Aorta (tissue), 5 donors: Measurements from ENCODE around the gene BLOC1S6. TPM values are rescaled to one million over a fixed set of nuclear protein-coding genes. Genes with fewer than 3 reads are reported as not detected.

Source experiments
- ATAC-seq: fragments of 200-7000 bp; cut with Tn5 transposase; one replicate; pipeline ENCODE4 v1.9.1; 2022; ENCODE audit warnings: moderate library complexity; ENCODE audit not compliant: low FRiP score
- DNase-seq, 2 donors: peaks; one replicate each; pipeline ENCODE4 v3.0.0-alpha.2; 2020
- H3K27ac ChIP-seq, 2 donors: one replicate each; pipeline ENCODE4 v1.5.1; 2013; ENCODE audit warnings: low read length in 2 of 2, mild to moderate bottlenecking in 2 of 2, moderate library complexity in 2 of 2, control low read depth in 1 of 2, inconsistent platforms in 1 of 2, low read depth in 1 of 2
- H3K27me3 ChIP-seq, 2 donors: one replicate each; pipeline ENCODE4 v1.6.1; 2013; ENCODE audit warnings: control low read depth in 1 of 2, low read length in 1 of 2, mild to moderate bottlenecking in 1 of 2, moderate library complexity in 1 of 2; ENCODE audit not compliant: insufficient read depth in 2 of 2, control insufficient read depth in 1 of 2
- H3K36me3 ChIP-seq, 2 donors: one replicate each; pipeline ENCODE4 v1.6.1; 2013; ENCODE audit warnings: control low read depth in 1 of 2, low read length in 1 of 2, mild to moderate bottlenecking in 1 of 2; ENCODE audit not compliant: insufficient read depth in 2 of 2, control insufficient read depth in 1 of 2
- H3K4me1 ChIP-seq, 2 donors: one replicate each; pipeline ENCODE4 v1.6.1; 2013; ENCODE audit warnings: low read length in 2 of 2, control low read depth in 1 of 2, mild to moderate bottlenecking in 1 of 2, moderate library complexity in 1 of 2; ENCODE audit not compliant: insufficient read depth in 2 of 2, control insufficient read depth in 1 of 2
- H3K4me3 ChIP-seq, 2 donors: one replicate each; pipeline ENCODE4 v1.5.1; 2013; ENCODE audit warnings: low read length in 2 of 2, control low read depth in 1 of 2, mild to moderate bottlenecking in 1 of 2
- H3K9me3 ChIP-seq: one replicate; pipeline ENCODE4 v1.6.1; 2013; ENCODE audit warnings: mild to moderate bottlenecking, low read length; ENCODE audit not compliant: control insufficient read depth
- WGBS, 2 donors: extraction: QIAGEN DNeasy Blood & Tissue Kit; methylation state at CpG; one replicate each; pipeline ENCODE4 v1.1.7; 2013; 5-methylcytosine and 5-hydroxymethylcytosine counted together
- intact Hi-C, 2 donors: fragments of 100-400 bp; cut with DNase I; formaldehyde crosslinking; loops; one replicate each; pipeline versions ENCODE4 v1.14.2 to v1.15.0; 2022
- polyA plus RNA-seq, 2 donors: library from polyadenylated mRNA; stranded (reverse); fragments of 200-250 nt; gene quantifications; one replicate each; pipeline ENCODE4 v1.2.3, GENCODE V29; 2013
- total RNA-seq, 2 donors: library from RNA; stranded (reverse); fragmentation: NEBNext Ultra II Directional; extraction: Animal tissue kit (Norgen Biotek cat#: 25700); gene quantifications; one replicate each; pipeline ENCODE4 v1.2.1, GENCODE V29; 2021
- donor health status: healthy with polysubstance abuse.
- donor health status: Bipolar disorder and iron deficiency.
- donor health status: DM: no; HTN: no; CAD: no.
- donor health status: DM: no; HTN: no; CAD: no.
- donor health status: DM: yes; HTN: yes; CAD: no.

Gene BLOC1S6
- total and polyA plus RNA-seq, 4 donors, result 24.9 to 47.3 (median 46.2) TPM

- Histone ChIP-seq H3K4me3 (no peak overlapping the region), H3K36me3 (peaks cover 0 to 2% of the 10 kb centered on the region in 2 donors), H3K9me3 (no peaks in the 10 kb centered on the region), H3K4me1 (no peaks in the 10 kb centered on the region), H3K27ac (no peak overlapping the region), H3K27me3 (no peaks in the 10 kb centered on the region)
- intact Hi-C loops, result no loop called here
- no peak for DNase-seq
- 90 to 93% methylated on average over 3 of the region's 3 CpGs for WGBS, 2 donors
- no peak for ATAC-seq
Observed at GRCh38 chr15:45603881-45604280, 16.7 kb downstream of the BLOC1S6 start.

GRCh38 chr15:45604326-45604725 lies 17.1 kb downstream of the BLOC1S6 start:
- ATAC-seq, result no peak
- no peak for DNase-seq
- Histone ChIP-seq H3K4me3 (no peak overlapping the region), H3K4me1 (no peaks in the 10 kb centered on the region), H3K27ac (no peak overlapping the region), H3K9me3 (no peaks in the 10 kb centered on the region), H3K36me3 (peaks cover 0 to 2% of the 10 kb centered on the region in 2 donors), H3K27me3 (no peaks in the 10 kb centered on the region)
- intact Hi-C loops, result no loop called here
- WGBS, 2 donors, result 89 to 97% methylated on average over 1 of the region's 1 CpG

- DNase-seq (no peak), ATAC-seq (no peak)
- Histone ChIP-seq H3K9me3 (no peaks in the 10 kb centered on the region), H3K4me1 (no peaks in the 10 kb centered on the region), H3K27ac (no peak overlapping the region), H3K27me3 (no peaks in the 10 kb centered on the region), H3K36me3 (peaks cover 0 to 2% of the 10 kb centered on the region in 2 donors), H3K4me3 (no peak overlapping the region)
- WGBS, 2 donors, result 80 to 82% methylated on average over 3 of the region's 3 CpGs
- intact Hi-C loops, result no loop called here
Observed at GRCh38 chr15:45606413-45606812, 19.2 kb downstream of the BLOC1S6 start.

GRCh38 chr15:45606841-45607240 lies 19.7 kb downstream of the BLOC1S6 start:
- Histone ChIP-seq H3K4me1 (no peaks in the 10 kb centered on the region), H3K4me3 (no peak overlapping the region), H3K27ac (no peak overlapping the region), H3K27me3 (no peaks in the 10 kb centered on the region), H3K36me3 (peaks cover 0 to 2% of the 10 kb centered on the region in 2 donors), H3K9me3 (no peaks in the 10 kb centered on the region)
- DNase-seq, result no peak
- ATAC-seq, result no peak
- WGBS, 2 donors, result 90 to 95% methylated on average over 1 of the region's 1 CpG
- intact Hi-C loops, result no loop called here

GRCh38 chr15:45611305-45611704 lies 24.1 kb downstream of the BLOC1S6 start:
- H3K4me1 ChIP-seq, result no peaks in the 10 kb centered on the region
- intact Hi-C loops, result loop anchor here (5.0 to 10.0 kb wide), 3 partner anchors 87 to 154 kb away; partner anchors contain the start of gene SLC30A4 (in 2 of the 2)
- 29 to 31% methylated on average over 4 of the region's 4 CpGs for WGBS, 2 donors
- peaks cover 0 to 2% of the 10 kb centered on the region in 2 donors for H3K36me3 ChIP-seq
- H3K27me3 ChIP-seq, result no peaks in the 10 kb centered on the region
- no peaks in the 10 kb centered on the region for H3K9me3 ChIP-seq
- no peak overlapping the region for H3K4me3 ChIP-seq
- ATAC-seq (no peak), DNase-seq (no peak)
- H3K27ac ChIP-seq, result no peak overlapping the region

GRCh38 chr15:45612790-45613415 lies 25.7 kb downstream of the BLOC1S6 start:
- intact Hi-C loops, result loop anchor here (5.0 to 10.0 kb wide), 3 partner anchors 88 to 156 kb away; partner anchors contain the start of gene SLC30A4 (in 2 of the 2)

GRCh38 chr15:45616901-45617323 lies 29.7 kb downstream of the BLOC1S6 start:
- ATAC-seq, result no peak
- Histone ChIP-seq H3K9me3 (no peaks in the 10 kb centered on the region), H3K4me3 (no peak overlapping the region), H3K27me3 (no peaks in the 10 kb centered on the region), H3K27ac (no peak overlapping the region), H3K36me3 (no peaks in the 10 kb centered on the region), H3K4me1 (no peaks in the 10 kb centered on the region)
- intact Hi-C loops, result loop anchor here in 1 of 2 donors (10.0 kb wide), 1 partner anchor 92 kb away; the partner anchor contains the start of gene SLC30A4
- no peak for DNase-seq
- WGBS, 2 donors, result 76% methylated on average over 3 of the region's 3 CpGs

More at GRCh38 chr15:45612790-45613415, 25.7 kb downstream of the BLOC1S6 start:
- 38 to 59% methylated on average over 1 of the region's 1 CpG for WGBS, 2 donors
- ATAC-seq (no peak), DNase-seq (no peak)
- Histone ChIP-seq H3K27me3 (no peaks in the 10 kb centered on the region), H3K4me1 (no peaks in the 10 kb centered on the region), H3K4me3 (no peak overlapping the region), H3K9me3 (no peaks in the 10 kb centered on the region), H3K27ac (no peak overlapping the region), H3K36me3 (peaks cover 0 to 2% of the 10 kb centered on the region in 2 donors)

- DNase-seq, result no peak
- no peaks in the 10 kb centered on the region for H3K9me3 ChIP-seq
- ATAC-seq, result no peak
- H3K4me1 ChIP-seq, result no peaks in the 10 kb centered on the region
- no peaks in the 10 kb centered on the region for H3K27me3 ChIP-seq
- intact Hi-C loops, result loop anchor here in 1 of 2 donors (10.0 kb wide), 1 partner anchor 94 kb away; the partner anchor contains the start of gene SLC30A4
- no peak overlapping the region for H3K4me3 ChIP-seq
- H3K27ac ChIP-seq, result no peak overlapping the region
- WGBS, 2 donors, result 83 to 85% methylated on average over 5 of the region's 5 CpGs
- H3K36me3 ChIP-seq, result no peaks in the 10 kb centered on the region
Observed at GRCh38 chr15:45618813-45619212, 31.6 kb downstream of the BLOC1S6 start.

GRCh38 chr15:45628136-45628535 lies 41.0 kb downstream of the BLOC1S6 start:
- 87 to 94% methylated on average over 7 of the region's 7 CpGs for WGBS, 2 donors
- no peaks in the 10 kb centered on the region for H3K9me3 ChIP-seq
- DNase-seq (no peak), ATAC-seq (no peak)
- H3K36me3 ChIP-seq, result no peaks in the 10 kb centered on the region
- no peaks in the 10 kb centered on the region for H3K27me3 ChIP-seq
- no peaks in the 10 kb centered on the region for H3K4me1 ChIP-seq
- intact Hi-C loops, result no loop called here
- H3K27ac ChIP-seq, result no peak overlapping the region
- no peak overlapping the region for H3K4me3 ChIP-seq
